Colonic mucosa (tissue), 4 donors: Measurements from ENCODE around the gene GATB. TPM values are rescaled to one million over a fixed set of nuclear protein-coding genes. Genes with fewer than 3 reads are reported as not detected.
"Not testable (repeated sequence)": the region's sequence is repeated elsewhere in the genome, so short reads cannot be mapped to it uniquely, and the experiment has no call there.

Source experiments
- DNase-seq: peaks from one replicate; pipeline ENCODE4 v3.0.0-alpha.2; 2020
- H3K27ac ChIP-seq: fragments of 200-600 bp; one replicate; pipeline ENCODE4 v1.8.0; 2021
- H3K27me3 ChIP-seq: fragments of 200-600 bp; one replicate; pipeline ENCODE4 v1.8.0; 2021
- H3K36me3 ChIP-seq: fragments of 200-600 bp; one replicate; pipeline ENCODE4 v1.8.0; 2021
- H3K4me1 ChIP-seq: fragments of 200-600 bp; one replicate; pipeline ENCODE4 v1.8.0; 2021; ENCODE audit warnings: mild to moderate bottlenecking
- H3K4me3 ChIP-seq: fragments of 200-600 bp; one replicate; pipeline ENCODE4 v1.8.0; 2021
- H3K9ac ChIP-seq, 2 donors: one replicate each; pipeline ENCODE4 v1.7.0; 2013; ENCODE audit warnings: control low read depth in 2 of 2, low read depth in 2 of 2, low read length in 2 of 2
- H3K9me3 ChIP-seq: fragments of 200-600 bp; one replicate; pipeline ENCODE4 v1.8.0; 2021
- CTCF ChIP-seq: fragments of 200-600 bp; IDR thresholded peaks from one replicate; pipeline ENCODE4 v1.8.0; 2022; ENCODE audit warnings: antibody characterized with exemption, mild to moderate bottlenecking
- intact Hi-C: fragments of 100-400 bp; cut with DNase I; formaldehyde crosslinking; loops from one replicate; pipeline ENCODE4 v1.14.1; 2022
- total RNA-seq, 2 donors: library from RNA; stranded (reverse); fragmentation: NEBNext Ultra II Directional in 1 of 2; extraction: Animal tissue kit (Norgen Biotek cat#: 25700) in 1 of 2; gene quantifications; one replicate each; pipeline ENCODE4 v1.2.1, GENCODE V29; 2021
- donor health status: healthy.
- donor health status: DM: no; HTN: no; CAD: no.
- donor health status: DM: no; HTN: no; CAD: no.

Gene GATB
- total RNA-seq, 2 donors from 2014 or later: 20.9 to 22.9 TPM

- no peak for TF ChIP-seq CTCF
- Histone ChIP-seq H3K9me3 (no peaks in the 10 kb centered on the region), H3K27ac (no peak overlapping the region), H3K36me3 (no peaks in the 10 kb centered on the region), H3K9ac (no peak overlapping the region), H3K4me1 (no peaks in the 10 kb centered on the region), H3K4me3 (no peak overlapping the region), H3K27me3 (no peaks in the 10 kb centered on the region)
- DNase-seq: no peak
- intact Hi-C loops: no loop called here
Observed at GRCh38 chr4:151744614-151745013, 16.2 kb downstream of the GATB start.

- TF ChIP-seq CTCF: no peak
- no peak overlapping the region for H3K27ac ChIP-seq
- DNase-seq: no peak
- H3K9ac ChIP-seq: no peak overlapping the region
- no peak overlapping the region for H3K4me3 ChIP-seq
- intact Hi-C loops: no loop called here
- H3K4me1 ChIP-seq: no peaks in the 10 kb centered on the region
- no peaks in the 10 kb centered on the region for H3K36me3 ChIP-seq
- H3K27me3 ChIP-seq: no peaks in the 10 kb centered on the region
- H3K9me3 ChIP-seq: no peaks in the 10 kb centered on the region
Observed at GRCh38 chr4:151743894-151744293, 16.9 kb downstream of the GATB start.

DNA sequence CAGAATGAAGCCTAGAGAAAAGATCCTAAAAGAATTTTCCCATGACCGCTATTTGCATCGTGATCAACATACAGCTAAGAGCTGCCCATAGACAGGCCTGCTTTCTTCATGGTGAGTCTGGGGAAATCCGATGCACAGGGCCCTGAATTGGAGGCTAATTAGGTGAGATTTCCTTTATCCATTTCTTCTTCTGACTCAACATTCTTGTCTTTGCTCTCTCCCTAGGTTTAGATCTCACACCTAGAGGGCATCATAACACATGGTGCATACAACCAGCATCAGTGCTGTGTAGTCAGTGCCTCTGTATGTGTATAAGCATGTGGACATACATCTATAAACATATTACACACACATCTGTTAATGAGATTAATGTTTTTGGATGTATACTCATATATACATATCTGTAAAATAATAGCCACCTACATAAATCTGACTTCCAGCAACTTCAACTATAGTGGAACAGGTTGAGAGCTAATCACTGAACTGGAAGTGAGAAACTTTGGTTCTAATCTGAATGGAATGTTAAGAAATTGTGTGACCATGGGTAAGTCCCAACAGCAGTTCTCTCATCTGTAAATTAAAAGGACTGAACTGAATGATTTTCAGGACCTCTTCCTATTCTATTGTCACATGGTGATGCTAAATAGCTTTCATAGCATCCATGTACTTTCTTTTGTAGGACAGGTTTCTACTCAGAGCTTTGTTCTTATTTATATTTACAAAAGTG, 17.5 kb downstream of the GATB start:
- Histone ChIP-seq H3K9me3 (no peaks in the 10 kb centered on the region), H3K9ac (no peak overlapping the region), H3K36me3 (no peaks in the 10 kb centered on the region), H3K4me3 (no peak overlapping the region), H3K27ac (no peak overlapping the region), H3K4me1 (no peaks in the 10 kb centered on the region), H3K27me3 (no peaks in the 10 kb centered on the region)
- intact Hi-C loops: no loop called here
- TF ChIP-seq CTCF: no peak
- DNase-seq: no peak

DNA sequence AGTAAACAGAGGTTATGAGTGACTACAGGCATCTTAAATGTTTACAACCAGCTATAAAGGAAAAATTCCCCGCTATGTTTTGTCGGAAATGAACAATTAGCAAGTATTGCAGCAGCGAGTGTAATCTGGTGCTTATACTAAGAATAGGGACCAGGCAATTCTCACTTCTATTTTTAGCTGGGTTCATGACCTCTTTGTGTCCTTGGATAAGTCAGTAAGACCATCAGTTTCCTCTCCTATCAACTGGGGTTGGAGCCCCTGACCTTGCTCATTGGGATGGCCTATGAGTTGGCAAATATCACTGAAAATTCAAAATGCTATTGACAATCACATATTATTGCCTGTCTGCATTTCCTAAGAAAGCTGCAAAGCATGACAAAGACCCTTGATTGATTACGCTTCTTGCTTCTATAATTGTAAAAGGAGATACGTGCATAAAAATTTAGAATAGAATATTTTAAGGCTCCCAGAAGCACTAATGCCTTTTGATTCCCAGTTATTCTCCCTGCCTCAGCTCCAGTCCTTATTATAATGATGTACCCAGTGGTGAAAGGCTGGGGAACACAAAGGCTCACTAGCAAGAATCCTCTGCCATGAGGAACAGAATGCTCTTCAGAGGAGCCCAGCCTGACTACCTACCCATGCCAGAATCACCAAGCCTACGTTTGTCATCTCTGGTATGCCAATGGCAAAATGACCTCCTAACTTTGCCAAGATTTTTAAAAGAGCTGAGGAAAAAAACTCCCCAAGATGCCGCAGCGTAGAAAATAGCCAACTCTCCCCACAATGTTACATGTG, 21.9 kb downstream of the GATB start:
- no peak for DNase-seq
- Histone ChIP-seq H3K9me3 (no peaks in the 10 kb centered on the region), H3K4me1 (no peaks in the 10 kb centered on the region), H3K27me3 (no peaks in the 10 kb centered on the region), H3K4me3 (no peak overlapping the region), H3K27ac (no peak overlapping the region), H3K36me3 (no peaks in the 10 kb centered on the region), H3K9ac (no peak overlapping the region)
- TF ChIP-seq CTCF: no peak
- intact Hi-C loops: no loop called here

DNA sequence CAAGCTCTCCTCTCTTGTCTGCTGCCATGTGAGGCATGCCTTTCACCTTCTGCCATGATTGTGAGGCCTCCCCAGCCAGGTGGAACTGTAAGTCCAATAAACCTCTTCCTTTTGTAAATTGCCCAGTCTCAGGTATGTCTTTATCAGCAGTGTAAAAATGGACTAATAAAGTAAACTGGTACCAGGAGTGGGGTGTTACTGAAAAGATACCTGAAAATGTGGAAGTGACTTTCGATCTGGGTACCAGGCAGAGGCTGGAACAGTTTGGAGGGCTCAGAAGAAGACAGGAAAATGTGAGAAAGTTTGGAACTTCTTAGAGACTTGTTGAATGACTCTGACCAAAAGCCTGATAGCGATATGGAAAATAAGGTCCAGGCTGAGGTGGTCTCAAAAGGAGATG, 24.0 kb downstream of the GATB start:
- H3K27ac ChIP-seq, DNase-seq, H3K9me3 ChIP-seq, H3K9ac ChIP-seq, H3K36me3 ChIP-seq, intact Hi-C loops, H3K4me3 ChIP-seq, H3K27me3 ChIP-seq, H3K4me1 ChIP-seq: not testable (repeated sequence)

DNA sequence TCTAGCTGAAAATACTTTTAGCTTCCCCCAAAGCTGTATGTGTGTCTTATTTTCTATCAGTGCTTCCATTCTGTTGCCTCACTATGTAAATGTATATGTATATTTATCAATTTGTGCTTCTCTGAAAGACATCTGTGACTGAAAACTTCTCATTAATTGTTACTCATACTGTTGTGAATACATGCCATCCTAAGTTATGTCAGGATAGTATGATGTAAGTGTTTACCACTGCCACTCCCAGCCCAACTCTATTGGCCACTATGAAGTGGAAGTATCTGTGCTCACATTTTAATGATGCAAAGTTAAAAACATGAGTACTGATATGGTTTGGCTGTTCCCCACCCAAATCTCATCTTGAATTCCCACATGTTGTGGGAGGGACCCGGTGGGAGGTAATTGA, 24.4 kb downstream of the GATB start:
- H3K27me3 ChIP-seq: no peaks in the 10 kb centered on the region
- no peak for TF ChIP-seq CTCF
- intact Hi-C loops: no loop called here
- no peaks in the 10 kb centered on the region for H3K9me3 ChIP-seq
- no peak for DNase-seq
- no peak overlapping the region for H3K27ac ChIP-seq
- H3K9ac ChIP-seq: no peak overlapping the region
- H3K4me1 ChIP-seq: no peaks in the 10 kb centered on the region
- H3K4me3 ChIP-seq: no peak overlapping the region
- H3K36me3 ChIP-seq: no peaks in the 10 kb centered on the region

DNA sequence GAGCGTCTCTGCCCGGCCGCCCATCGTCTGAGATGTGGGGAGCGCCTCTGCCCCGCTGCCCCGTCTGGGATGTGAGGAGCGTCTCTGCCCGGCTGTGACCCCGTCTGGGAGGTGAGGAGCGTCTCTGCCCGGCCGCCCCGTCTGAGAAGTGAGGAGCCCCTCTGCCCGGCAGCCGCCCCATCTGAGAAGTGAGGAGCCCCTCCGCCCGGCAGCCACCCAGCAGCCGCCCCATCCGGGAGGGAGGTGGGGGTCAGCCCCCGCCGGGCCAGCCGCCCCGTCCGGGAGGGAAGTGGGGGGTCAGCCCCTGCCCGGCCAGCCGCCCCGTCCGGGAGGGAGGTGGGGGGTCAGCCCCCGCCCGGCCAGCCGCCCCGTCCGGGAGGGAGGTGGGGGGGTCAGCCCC, 29.1 kb downstream of the GATB start:
- H3K9ac ChIP-seq, intact Hi-C loops, H3K27ac ChIP-seq, H3K4me3 ChIP-seq, H3K4me1 ChIP-seq, H3K27me3 ChIP-seq, H3K36me3 ChIP-seq, DNase-seq, H3K9me3 ChIP-seq: not testable (repeated sequence)
